ENCODE measurements around the gene PSMD5. TPM values are rescaled to one million over a fixed set of nuclear protein-coding genes. Genes with fewer than 3 reads are reported as not detected.

Gene PSMD5
- total and polyA plus RNA-seq, 3 donors from 2014 or later, result 26.4 to 45.0 (median 39.0) TPM

- H3K4me3 ChIP-seq, result no peak overlapping the region
- no peaks in the 10 kb centered on the region for H3K9me3 ChIP-seq
- H3K27me3 ChIP-seq, result no peaks in the 10 kb centered on the region
- DNase-seq, result no peak
- TF ChIP-seq POLR2A (IDR thresholded peaks at IDR 0.05) (no peak), CTCF (IDR thresholded peaks at IDR 0.05) (no peak)
- no peaks in the 10 kb centered on the region for H3K4me1 ChIP-seq
- no peaks in the 10 kb centered on the region for H3K36me3 ChIP-seq (ENCODE audit: low read depth, missing control alignments)
- H3K27ac ChIP-seq, result no peak overlapping the region
- WGBS, 2 donors, result 87% methylated on average over 7 of the region's 7 CpGs
- intact Hi-C loops (cut with DNase I; ENCODE audit: low total_unique reads), result loop anchor here (10.0 kb wide), 1 partner anchor 61 kb away; the partner anchor contains the start of gene FBXW2
Observed at GRCh38 chr9:120855827-120856670, 13.3 kb upstream of the PSMD5 start.

GRCh38 chr9:120854596-120855327 lies 12.0 kb upstream of the PSMD5 start:
- intact Hi-C loops (cut with DNase I; ENCODE audit: low total_unique reads), result loop anchor here (10.0 kb wide), 1 partner anchor 60 kb away; the partner anchor contains the start of gene FBXW2
- no peak overlapping the region for H3K4me3 ChIP-seq
- no peaks in the 10 kb centered on the region for H3K9me3 ChIP-seq
- DNase-seq, result no peak
- H3K27me3 ChIP-seq, result no peaks in the 10 kb centered on the region
- no peak for TF ChIP-seq CTCF (IDR thresholded peaks at IDR 0.05)
- TF ChIP-seq POLR2A (IDR thresholded peaks at IDR 0.05), result no peak
- H3K36me3 ChIP-seq (ENCODE audit: low read depth, missing control alignments), result no peaks in the 10 kb centered on the region
- WGBS, 2 donors, result 79 to 80% methylated on average over 3 of the region's 3 CpGs
- no peak overlapping the region for H3K27ac ChIP-seq
- no peaks in the 10 kb centered on the region for H3K4me1 ChIP-seq

- Histone ChIP-seq H3K4me1 (no peaks in the 10 kb centered on the region), H3K36me3 (ENCODE audit: low read depth, missing control alignments) (no peaks in the 10 kb centered on the region), H3K27me3 (no peaks in the 10 kb centered on the region), H3K9me3 (no peaks in the 10 kb centered on the region), H3K4me3 (no peak overlapping the region), H3K27ac (no peak overlapping the region)
- DNase-seq, result no peak
- WGBS, 2 donors, result 76 to 88% methylated on average over 6 of the region's 6 CpGs
- intact Hi-C loops (cut with DNase I; ENCODE audit: low total_unique reads), result loop anchor here (10.0 kb wide), 1 partner anchor 58 kb away; the partner anchor contains the start of gene FBXW2
- TF ChIP-seq CTCF (IDR thresholded peaks at IDR 0.05), result no peak
- TF ChIP-seq POLR2A (IDR thresholded peaks at IDR 0.05), result no peak
Observed at GRCh38 chr9:120853198-120853597, 10.5 kb upstream of the PSMD5 start.

GRCh38 chr9:120852240-120853010 lies 9.7 kb upstream of the PSMD5 start:
- no peak overlapping the region for H3K4me3 ChIP-seq
- H3K27me3 ChIP-seq, result no peaks in the 10 kb centered on the region
- no peaks in the 10 kb centered on the region for H3K9me3 ChIP-seq
- no peak for TF ChIP-seq CTCF (IDR thresholded peaks at IDR 0.05)
- TF ChIP-seq POLR2A (IDR thresholded peaks at IDR 0.05), result no peak
- intact Hi-C loops (cut with DNase I; ENCODE audit: low total_unique reads), result loop anchor here (10.0 kb wide), 1 partner anchor 58 kb away; the partner anchor contains the start of gene FBXW2
- DNase-seq, result no peak
- no peak overlapping the region for H3K27ac ChIP-seq
- H3K36me3 ChIP-seq (ENCODE audit: low read depth, missing control alignments), result no peaks in the 10 kb centered on the region
- WGBS, 2 donors, result 79 to 87% methylated on average over 5 of the region's 5 CpGs
- no peaks in the 10 kb centered on the region for H3K4me1 ChIP-seq

All from testis (tissue), 3 donors.